Fibroblast of the aortic adventitia (primary cell): ENCODE data around the gene METTL2A. TPM values are rescaled to one million over a fixed set of nuclear protein-coding genes. Genes with fewer than 3 reads are reported as not detected.
"Not testable (repeated sequence)": the region's sequence is repeated elsewhere in the genome, so short reads cannot be mapped to it uniquely, and the experiment has no call there.

Source experiments
- DNase-seq: peaks from one replicate; pipeline ENCODE4 v3.0.0-alpha.2; 2010; ENCODE audit warnings: low read depth
- H3K4me3 ChIP-seq: 2 replicates; pipeline ENCODE4 v1.5.1; 2011; ENCODE audit warnings: low read depth, mild to moderate bottlenecking, control low read depth, low read length, moderate library complexity
- total RNA-seq: library from RNA; depleted of rRNA; stranded (reverse); fragments of >200 nt; gene quantifications from 2 replicates; pipeline ENCODE4 v1.2.3, GENCODE V29; 2012; ENCODE audit warnings: low replicate concordance
- TF ChIP-seq, protein P1 (sequence below): IDR thresholded peaks from 2 replicates; pipeline ENCODE4 v1.5.1; 2011; ENCODE audit warnings: mild to moderate bottlenecking, low read length, control low read depth, inconsistent platforms; ENCODE audit not compliant: insufficient read depth

The METTL2A gene
- total RNA-seq, 1 donor, result 29.6 TPM

DNA sequence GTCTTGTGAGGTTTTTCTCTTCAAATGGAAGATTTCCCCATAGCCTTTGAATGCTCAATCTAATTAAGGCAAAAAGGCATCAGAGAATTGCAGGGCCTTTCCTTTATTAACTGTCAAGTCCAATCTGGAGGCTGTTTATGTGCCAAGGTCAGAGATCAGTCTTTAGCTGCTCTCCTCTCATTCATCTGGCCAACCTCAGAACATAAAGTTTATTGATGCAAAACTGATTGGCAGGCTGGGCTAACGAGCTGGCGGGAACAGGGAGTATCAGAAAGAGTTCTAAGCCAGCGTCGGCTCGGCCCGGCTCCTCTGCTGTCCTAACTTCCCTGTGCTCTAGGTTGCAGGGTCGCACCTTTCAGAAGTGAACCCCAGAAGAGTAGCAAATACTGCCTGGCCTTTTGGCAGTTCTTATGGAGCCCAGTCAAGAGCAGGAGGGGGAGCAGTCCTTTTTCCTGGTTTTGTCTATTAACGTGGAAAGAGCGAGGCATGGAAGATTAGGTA lies 47.7 kb downstream of the METTL2A start:
- H3K4me3 ChIP-seq, DNase-seq: not testable (repeated sequence)

DNA sequence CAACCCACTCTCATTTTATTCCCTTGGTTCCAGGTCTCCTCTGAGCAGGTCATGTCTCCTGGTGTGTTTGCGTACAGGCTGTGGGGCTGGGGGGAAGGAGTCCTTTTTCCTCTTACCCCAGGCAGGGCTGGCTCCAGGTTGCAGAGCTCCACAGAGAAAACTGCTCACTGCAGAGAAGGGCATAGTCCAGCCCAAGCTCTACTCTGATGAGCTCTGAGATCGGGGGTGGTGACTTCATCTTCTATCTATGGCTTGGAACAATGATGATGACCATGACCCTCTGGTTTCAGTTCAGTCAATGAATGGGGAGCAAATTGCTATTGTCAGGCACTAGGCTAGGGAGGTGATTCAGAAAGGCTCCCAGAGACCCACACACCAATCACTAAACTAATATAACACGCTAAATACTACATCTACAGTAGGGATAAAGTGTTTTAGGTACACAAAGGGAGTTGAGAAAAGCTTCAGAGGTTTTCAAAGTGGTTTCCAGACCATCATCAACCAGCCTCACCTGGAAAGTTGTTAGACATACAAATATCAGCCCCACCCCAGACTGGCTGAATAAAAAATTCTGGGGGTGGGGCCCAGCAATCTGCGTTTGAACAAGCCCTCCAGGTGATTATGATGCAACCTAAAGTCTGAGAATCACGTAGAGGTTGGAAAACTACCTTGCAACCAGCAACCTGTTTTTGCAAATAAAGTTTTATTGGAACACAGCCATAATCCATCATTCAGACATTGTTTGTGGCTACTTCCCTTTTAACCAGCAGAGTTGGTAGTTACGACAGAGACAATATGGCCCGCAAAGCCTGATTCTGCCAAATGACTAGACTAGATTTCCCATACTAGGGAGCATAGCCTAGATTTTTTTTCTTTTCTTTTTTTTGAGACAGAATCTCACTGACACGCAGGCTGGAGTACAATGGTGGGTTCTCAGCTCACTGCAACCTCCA lies 49.6 kb downstream of the METTL2A start:
- DNase-seq, H3K4me3 ChIP-seq: not testable (repeated sequence)

DNA sequence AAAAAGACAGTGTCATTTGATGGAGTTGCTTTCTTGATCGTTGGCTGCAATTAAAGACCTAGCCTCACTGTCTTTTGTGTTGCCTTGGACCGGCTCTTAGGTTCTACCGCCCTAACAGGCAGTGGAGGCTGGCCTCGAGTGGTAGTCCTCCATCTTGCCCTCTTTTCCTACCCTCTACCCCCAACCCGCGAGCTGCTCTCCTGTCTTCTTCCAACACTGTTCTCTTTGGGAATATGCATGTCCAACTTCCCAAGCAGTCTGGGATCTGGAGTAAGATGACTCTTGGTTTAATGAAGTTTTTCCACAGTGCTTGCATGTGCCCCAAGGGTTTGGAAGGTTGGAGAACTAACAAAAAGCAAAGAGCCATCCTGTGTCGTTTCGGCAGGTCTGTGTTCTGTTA lies 53.4 kb downstream of the METTL2A start:
- H3K4me3 ChIP-seq, DNase-seq: not testable (repeated sequence)

DNA sequence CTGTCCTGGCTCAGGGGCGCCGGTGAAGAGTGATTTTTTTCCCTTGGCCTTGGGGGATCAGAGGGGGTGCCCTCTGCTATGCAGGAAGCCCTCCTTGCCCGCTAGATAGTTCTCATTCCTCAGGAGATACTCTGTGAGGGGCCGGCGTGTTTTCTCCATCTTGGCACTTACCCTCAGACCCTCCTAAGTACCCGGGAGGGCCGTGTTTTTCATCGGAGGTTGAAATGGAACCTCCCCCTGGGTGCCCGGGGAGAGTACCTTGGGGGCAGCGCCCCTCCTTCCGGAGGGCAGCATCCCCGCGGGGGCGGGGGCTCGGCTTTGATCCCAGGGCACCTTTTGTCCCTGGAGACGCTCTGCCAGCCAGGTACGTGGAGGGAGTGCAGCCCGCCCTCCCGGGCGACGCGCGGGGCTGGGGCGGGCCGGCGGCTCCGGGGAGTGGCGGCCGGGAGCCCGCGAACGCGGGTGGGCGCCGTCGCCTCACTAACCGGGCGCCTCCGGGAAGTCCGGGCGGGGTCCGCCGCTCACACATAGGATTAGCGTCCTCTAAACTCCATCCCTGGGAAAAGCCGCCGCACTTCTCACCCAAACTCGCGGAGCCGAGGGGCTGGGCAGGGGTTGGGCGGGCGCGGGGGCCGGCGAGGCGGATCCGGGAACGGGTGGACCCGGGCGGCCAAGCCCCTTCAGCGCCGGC lies 54.2 kb downstream of the METTL2A start:
- not testable (repeated sequence) for DNase-seq
- H3K4me3 ChIP-seq, result peak overlapping the region; percentile 66

DNA sequence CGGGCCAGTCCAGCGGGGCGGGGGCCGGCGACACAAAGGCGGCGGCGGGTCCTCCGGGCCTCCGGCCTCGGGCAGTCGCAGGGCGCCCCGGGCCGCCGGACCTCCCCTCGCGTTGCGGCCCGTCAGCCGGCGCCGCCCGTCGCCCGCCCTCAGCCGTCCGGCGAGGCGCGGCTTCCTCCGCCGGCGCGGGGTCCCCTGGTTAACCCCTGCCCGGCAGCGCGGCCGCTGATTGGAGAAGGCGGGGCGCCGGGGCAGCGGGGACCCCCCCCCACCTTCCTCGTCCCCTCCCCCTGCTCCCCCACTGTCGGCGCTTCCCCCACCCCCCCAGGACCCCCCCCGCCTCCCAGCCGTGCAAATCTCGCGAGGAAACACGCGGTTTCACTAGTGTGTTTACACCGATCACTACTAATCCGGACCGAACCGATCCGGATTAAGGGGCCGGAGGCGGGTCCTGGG lies 54.8 kb downstream of the METTL2A start, which contains the start of gene TLK2:
TLK2 (plus strand) TSS at position 402 of the 456 bp plus-strand sequence. CDS start 2,301 bp downstream, outside the sequence.
- peak; percentile 75 for DNase-seq
- TF ChIP-seq, protein P1, sequence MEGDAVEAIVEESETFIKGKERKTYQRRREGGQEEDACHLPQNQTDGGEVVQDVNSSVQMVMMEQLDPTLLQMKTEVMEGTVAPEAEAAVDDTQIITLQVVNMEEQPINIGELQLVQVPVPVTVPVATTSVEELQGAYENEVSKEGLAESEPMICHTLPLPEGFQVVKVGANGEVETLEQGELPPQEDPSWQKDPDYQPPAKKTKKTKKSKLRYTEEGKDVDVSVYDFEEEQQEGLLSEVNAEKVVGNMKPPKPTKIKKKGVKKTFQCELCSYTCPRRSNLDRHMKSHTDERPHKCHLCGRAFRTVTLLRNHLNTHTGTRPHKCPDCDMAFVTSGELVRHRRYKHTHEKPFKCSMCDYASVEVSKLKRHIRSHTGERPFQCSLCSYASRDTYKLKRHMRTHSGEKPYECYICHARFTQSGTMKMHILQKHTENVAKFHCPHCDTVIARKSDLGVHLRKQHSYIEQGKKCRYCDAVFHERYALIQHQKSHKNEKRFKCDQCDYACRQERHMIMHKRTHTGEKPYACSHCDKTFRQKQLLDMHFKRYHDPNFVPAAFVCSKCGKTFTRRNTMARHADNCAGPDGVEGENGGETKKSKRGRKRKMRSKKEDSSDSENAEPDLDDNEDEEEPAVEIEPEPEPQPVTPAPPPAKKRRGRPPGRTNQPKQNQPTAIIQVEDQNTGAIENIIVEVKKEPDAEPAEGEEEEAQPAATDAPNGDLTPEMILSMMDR, result no peak
- H3K4me3 ChIP-seq, result peak within 1 kb of the TSS; percentile 75

DNA sequence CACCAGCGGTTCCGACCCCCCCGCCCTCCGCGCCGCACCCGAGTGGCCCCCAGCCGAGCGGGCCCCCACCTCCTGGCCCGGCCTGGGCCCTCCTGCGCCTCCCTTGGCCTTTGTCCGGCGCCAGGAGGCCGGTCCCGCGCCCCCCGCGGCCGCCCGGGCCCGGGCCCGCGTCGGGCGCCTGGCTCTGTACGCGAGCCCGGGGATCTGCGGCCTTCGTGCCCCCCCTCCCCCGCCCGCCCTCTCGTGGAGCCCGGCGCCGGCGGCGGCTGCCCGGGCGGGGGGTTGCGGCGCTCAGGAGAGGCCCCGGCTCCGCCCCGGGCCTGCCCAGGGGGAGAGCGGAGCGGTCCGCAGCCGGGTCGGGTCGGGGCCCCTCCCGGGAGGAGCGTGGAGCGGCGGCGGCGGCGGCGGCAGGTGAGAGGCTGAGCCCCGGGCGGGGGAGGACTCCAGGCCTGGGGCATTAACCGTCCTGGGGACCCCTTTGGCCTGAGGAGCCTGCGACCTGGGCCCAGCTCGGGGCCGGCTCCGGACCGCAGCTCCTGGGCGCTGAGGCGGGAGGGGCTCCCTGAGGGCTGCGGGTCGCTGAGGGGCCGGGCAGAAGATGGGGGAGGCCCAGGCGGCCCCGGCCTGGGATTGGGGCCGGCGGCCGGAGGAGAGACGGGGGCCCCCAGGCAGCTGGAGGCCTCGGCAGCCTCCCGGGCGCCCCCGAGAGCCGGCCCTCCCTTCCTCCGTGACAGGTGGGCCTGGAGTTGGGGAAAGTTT lies 55.4 kb downstream of the METTL2A start:
- peak overlapping the region; percentile 75 for H3K4me3 ChIP-seq
- DNase-seq, result not testable (repeated sequence)

DNA sequence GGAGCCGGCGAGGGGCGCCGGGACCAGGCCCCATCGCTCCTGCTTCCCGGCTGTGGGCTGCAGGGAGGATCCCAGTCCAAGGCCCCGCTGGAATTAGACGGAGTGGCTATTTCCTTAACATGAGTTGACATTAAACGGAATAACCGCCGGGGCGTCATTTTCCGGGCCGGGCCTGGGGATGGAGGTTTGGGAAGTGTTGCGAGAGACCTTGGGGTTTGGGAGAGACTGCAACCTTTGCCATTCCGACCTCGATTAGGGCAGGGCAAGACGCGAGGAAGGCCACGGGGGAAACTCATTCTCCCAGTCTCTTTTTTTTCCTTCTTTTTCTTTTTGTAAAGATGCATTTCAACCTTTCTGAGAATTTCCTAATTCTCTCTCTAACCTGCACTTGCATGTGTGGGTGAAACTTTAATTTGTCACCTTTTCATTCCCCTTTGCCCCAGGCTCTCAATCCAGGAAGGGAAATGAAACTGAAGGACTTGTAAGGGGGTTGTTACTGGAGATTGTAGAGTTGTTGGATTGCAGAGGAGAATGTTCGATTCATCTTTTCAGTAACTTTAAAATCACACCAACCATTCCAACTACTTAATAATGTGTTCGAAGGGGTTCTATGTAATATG lies 56.1 kb downstream of the METTL2A start:
- peak overlapping the region; percentile 75 for H3K4me3 ChIP-seq
- peak; percentile 17 for DNase-seq

DNA sequence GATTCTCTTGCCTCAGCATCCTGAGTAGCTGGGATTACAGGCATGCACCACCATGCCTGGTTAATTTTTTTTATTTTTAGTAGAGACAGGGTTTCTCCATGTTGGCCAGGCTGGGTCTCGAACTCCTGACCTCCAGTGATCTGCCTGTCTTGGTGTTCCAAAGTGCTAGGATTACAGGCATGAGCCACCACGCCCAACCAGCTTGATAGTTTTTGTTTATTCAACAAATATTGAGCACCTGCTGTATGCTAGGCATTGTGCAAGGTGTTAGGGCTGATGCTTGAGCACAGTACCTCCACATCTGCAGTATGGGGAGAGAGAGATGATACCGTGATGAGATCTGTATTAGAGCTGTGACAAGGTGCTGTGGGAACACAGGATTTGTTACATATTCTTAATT lies 58.9 kb downstream of the METTL2A start:
- DNase-seq, H3K4me3 ChIP-seq: not testable (repeated sequence)

DNA sequence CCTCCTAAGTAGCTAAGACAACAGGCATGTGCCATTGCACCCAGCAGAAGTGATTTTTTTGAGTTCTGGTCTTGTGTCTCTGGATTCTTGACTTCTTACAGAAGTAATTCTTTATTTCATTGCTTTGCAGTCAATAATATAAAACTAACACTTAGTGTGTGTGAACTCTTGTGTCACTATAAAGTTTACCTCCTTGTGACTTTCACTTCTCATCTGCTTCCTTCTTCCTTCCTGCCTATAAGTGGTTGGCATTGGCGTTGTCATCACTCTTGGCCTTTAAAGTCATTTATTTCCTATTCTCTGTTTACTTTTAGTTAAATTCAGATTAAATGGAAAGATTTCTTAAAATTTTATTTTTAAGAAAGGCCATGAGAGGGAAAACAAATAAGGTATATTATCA lies 67.3 kb downstream of the METTL2A start:
- not testable (repeated sequence) for H3K4me3 ChIP-seq, DNase-seq

DNA sequence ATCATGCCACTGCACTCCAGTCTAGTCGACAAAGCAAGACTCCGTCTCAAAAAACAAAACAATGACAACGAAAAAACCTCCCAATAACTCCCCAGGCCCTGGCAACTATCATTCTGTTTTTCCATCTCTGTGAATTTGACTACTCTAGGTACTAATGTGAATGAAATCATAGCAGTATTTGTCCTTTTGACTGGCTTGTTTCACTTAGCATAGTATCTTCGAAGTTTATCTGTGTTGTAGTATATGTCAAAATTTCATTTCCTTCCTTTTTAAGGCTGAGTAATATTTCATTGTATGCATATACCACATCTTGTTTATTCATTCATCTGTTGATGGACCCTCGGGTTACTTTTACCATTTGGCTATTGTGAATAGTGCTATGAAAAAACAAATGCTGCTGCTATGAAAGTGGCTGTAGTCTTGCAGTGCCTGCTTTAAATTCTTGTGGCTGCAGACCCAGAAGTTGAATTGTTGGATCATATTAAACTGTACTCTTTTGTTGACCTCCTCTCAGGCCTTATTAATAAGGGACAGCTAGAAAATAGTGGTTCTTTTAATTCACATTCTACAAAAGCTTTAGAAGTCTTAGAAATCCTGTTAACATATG lies 69.5 kb downstream of the METTL2A start:
- not testable (repeated sequence) for DNase-seq, H3K4me3 ChIP-seq

DNA sequence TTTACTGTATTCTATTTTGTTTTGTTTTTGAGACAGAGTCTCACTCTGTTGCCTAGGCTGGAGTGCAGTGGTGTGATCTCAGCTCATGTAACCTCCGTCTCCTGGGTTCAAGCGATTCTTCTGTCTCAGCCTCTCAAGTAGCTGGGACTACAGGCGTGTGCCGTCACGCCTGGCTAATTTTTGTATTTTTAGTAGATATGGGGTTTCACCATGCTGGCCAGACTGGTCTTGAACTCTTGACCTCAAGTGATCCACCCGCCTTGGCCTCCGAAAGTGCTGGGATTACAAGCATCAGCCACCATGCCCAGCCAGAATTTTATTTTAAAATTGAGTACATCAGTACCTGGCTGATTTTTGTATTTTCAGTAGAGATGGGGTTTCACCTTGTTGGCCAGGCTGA lies 70.4 kb downstream of the METTL2A start:
- H3K4me3 ChIP-seq, DNase-seq: not testable (repeated sequence)

DNA sequence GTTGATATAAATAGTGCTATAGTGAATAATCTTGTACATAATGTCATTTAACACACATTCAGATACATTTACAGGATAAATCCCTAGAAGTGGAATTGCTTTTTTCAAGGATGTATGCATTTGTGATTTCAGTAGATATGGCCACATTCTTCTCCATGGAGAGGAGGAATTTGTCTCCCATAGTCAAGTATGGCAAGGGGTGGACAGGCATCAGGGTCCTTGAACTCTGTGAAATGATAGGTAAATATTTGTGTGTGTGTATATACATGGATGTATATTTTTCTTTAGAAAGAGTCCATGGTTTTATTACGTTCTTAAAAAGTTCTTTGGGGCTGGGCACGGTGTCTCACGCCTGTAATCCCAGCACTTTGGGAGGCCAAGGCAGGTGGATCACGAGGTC lies 72.6 kb downstream of the METTL2A start:
- not testable (repeated sequence) for H3K4me3 ChIP-seq, DNase-seq

DNA sequence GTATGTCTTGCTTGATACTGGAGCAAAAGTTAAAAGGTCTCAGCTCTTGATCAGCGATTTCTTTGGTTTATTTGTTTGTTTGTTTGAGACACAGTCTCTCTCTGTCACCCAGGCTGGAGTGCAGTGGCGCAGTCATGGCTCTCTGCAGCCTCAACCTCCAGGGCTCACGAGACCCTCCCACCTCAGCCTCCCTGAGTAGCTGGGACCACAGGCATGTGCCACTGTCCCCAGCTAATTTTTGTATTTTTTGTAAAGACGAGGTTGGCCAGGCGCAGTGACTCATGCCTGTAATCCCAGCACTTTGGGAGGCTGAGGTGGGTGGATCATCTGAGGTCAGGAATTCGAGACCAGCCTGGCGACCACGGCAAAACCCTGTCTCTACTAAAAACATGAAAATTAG lies 75.1 kb downstream of the METTL2A start:
- not testable (repeated sequence) for H3K4me3 ChIP-seq, DNase-seq
